OCI-LY3 (cell line): Measurements from ENCODE around the gene SEC14L3.

Source experiments
- EZH2phosphoT487 ChIP-seq: fragments of 200-600 bp; shearing (Covaris generic); IDR thresholded peaks from 2 replicates; pipeline ENCODE4 v1.6.1; 2018; ENCODE audit warnings: antibody characterized with exemption, mixed run types, low read depth
- TF ChIP-seq, protein P1 (sequence below): fragments of 200-600, 300-600 bp; sonication (generic); IDR thresholded peaks from 2 replicates; pipeline ENCODE4 v1.5.1; 2014; ENCODE audit warnings: antibody characterized with exemption, low read length, low read depth

- TF ChIP-seq, protein P1, sequence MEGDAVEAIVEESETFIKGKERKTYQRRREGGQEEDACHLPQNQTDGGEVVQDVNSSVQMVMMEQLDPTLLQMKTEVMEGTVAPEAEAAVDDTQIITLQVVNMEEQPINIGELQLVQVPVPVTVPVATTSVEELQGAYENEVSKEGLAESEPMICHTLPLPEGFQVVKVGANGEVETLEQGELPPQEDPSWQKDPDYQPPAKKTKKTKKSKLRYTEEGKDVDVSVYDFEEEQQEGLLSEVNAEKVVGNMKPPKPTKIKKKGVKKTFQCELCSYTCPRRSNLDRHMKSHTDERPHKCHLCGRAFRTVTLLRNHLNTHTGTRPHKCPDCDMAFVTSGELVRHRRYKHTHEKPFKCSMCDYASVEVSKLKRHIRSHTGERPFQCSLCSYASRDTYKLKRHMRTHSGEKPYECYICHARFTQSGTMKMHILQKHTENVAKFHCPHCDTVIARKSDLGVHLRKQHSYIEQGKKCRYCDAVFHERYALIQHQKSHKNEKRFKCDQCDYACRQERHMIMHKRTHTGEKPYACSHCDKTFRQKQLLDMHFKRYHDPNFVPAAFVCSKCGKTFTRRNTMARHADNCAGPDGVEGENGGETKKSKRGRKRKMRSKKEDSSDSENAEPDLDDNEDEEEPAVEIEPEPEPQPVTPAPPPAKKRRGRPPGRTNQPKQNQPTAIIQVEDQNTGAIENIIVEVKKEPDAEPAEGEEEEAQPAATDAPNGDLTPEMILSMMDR = no peak
- TF ChIP-seq EZH2phosphoT487 = no peak
Observed at GRCh38 chr22:30455075-30455840, 16.6 kb downstream of the SEC14L3 start.
